Activated T-cell treated with anti-CD3 and anti-CD28 coated beads, Interleukin-2, amount 50 U/mL, for 24 hours (primary cell): Measurements from ENCODE around the gene CAMK1D.
"Not testable (repeated sequence)": the region's sequence is repeated elsewhere in the genome, so short reads cannot be mapped to it uniquely, and the experiment has no call there.

Experiments used
- DNase-seq: peaks from one replicate; pipeline ENCODE4 v3.0.0-alpha.2; 2020
- H3K27ac Mint-ChIP-seq: 2 replicates; pipeline ENCODE4 v1.8.0; 2020; ENCODE audit warnings: mild to moderate bottlenecking, mixed read lengths
- H3K27me3 Mint-ChIP-seq: 2 replicates; pipeline ENCODE4 v1.8.0; 2020; ENCODE audit warnings: mixed read lengths
- H3K36me3 Mint-ChIP-seq: 2 replicates; pipeline ENCODE4 v1.8.0; 2020; ENCODE audit warnings: low read depth, mixed read lengths
- H3K4me1 Mint-ChIP-seq: 2 replicates; pipeline ENCODE4 v1.8.0; 2020; ENCODE audit warnings: low read depth, mixed read lengths
- H3K4me3 Mint-ChIP-seq: 2 replicates; pipeline ENCODE4 v1.8.0; 2020; ENCODE audit warnings: mild to moderate bottlenecking, moderate library complexity, mixed read lengths
- H3K9me3 Mint-ChIP-seq: 2 replicates; pipeline ENCODE4 v1.8.0; 2020; ENCODE audit warnings: mixed read lengths

The CAMK1D gene

GRCh38 chr10:12332572-12333379, 16.6 kb upstream of the CAMK1D start:
- Mint-ChIP-seq H3K27ac (peak overlapping the region; percentile 66), H3K9me3 (no peaks in the 10 kb centered on the region), H3K27me3 (no peaks in the 10 kb centered on the region), H3K4me1 (peaks cover 17% of the 10 kb centered on the region), H3K36me3 (no peaks in the 10 kb centered on the region), H3K4me3 (no peak overlapping the region)
- DNase-seq = no peak

GRCh38 chr10:12333380-12334185, 15.8 kb upstream of the CAMK1D start:
- no peaks in the 10 kb centered on the region for H3K9me3 Mint-ChIP-seq
- H3K27me3 Mint-ChIP-seq = no peaks in the 10 kb centered on the region
- no peaks in the 10 kb centered on the region for H3K36me3 Mint-ChIP-seq
- H3K4me1 Mint-ChIP-seq = peaks cover 17% of the 10 kb centered on the region
- H3K4me3 Mint-ChIP-seq = no peak overlapping the region
- peak overlapping the region; percentile 66 for H3K27ac Mint-ChIP-seq
- no peak for DNase-seq

GRCh38 chr10:12334186-12334530, 15.2 kb upstream of the CAMK1D start:
- no peak for DNase-seq
- H3K27me3 Mint-ChIP-seq = no peaks in the 10 kb centered on the region
- H3K4me3 Mint-ChIP-seq = no peak overlapping the region
- peaks cover 17% of the 10 kb centered on the region for H3K4me1 Mint-ChIP-seq
- H3K36me3 Mint-ChIP-seq = no peaks in the 10 kb centered on the region
- peak overlapping the region; percentile 66 for H3K27ac Mint-ChIP-seq
- no peaks in the 10 kb centered on the region for H3K9me3 Mint-ChIP-seq

- not testable (repeated sequence) for H3K27me3 Mint-ChIP-seq, H3K36me3 Mint-ChIP-seq, H3K9me3 Mint-ChIP-seq, H3K27ac Mint-ChIP-seq, DNase-seq, H3K4me3 Mint-ChIP-seq
- H3K4me1 Mint-ChIP-seq = peaks cover 17% of the 10 kb centered on the region
Measured at GRCh38 chr10:12335169-12335568, 14.2 kb upstream of the CAMK1D start.

- no peak overlapping the region for H3K4me3 Mint-ChIP-seq
- no peaks in the 10 kb centered on the region for H3K9me3 Mint-ChIP-seq
- no peaks in the 10 kb centered on the region for H3K27me3 Mint-ChIP-seq
Measured at GRCh38 chr10:12337453-12338372, 11.6 kb upstream of the CAMK1D start.

GRCh38 chr10:12338981-12339380, 10.4 kb upstream of the CAMK1D start:
- Mint-ChIP-seq H3K27me3 (no peaks in the 10 kb centered on the region), H3K9me3 (no peaks in the 10 kb centered on the region), H3K4me3 (no peak overlapping the region), H3K36me3 (no peaks in the 10 kb centered on the region), H3K27ac (no peak overlapping the region), H3K4me1 (peaks cover 8% of the 10 kb centered on the region)
- DNase-seq = no peak

More at GRCh38 chr10:12337453-12338372, 11.6 kb upstream of the CAMK1D start:
- no peak overlapping the region for H3K27ac Mint-ChIP-seq
- peaks cover 19% of the 10 kb centered on the region for H3K4me1 Mint-ChIP-seq
- DNase-seq = no peak
- no peaks in the 10 kb centered on the region for H3K36me3 Mint-ChIP-seq

GRCh38 chr10:12340371-12340770, 9.0 kb upstream of the CAMK1D start:
- H3K36me3 Mint-ChIP-seq = no peaks in the 10 kb centered on the region
- DNase-seq = no peak
- no peaks in the 10 kb centered on the region for H3K27me3 Mint-ChIP-seq
- H3K27ac Mint-ChIP-seq = no peak overlapping the region
- no peak overlapping the region for H3K4me3 Mint-ChIP-seq
- peaks cover 4% of the 10 kb centered on the region for H3K4me1 Mint-ChIP-seq
- no peaks in the 10 kb centered on the region for H3K9me3 Mint-ChIP-seq

- DNase-seq = no peak
- Mint-ChIP-seq H3K27ac (no peak overlapping the region), H3K4me3 (no peak overlapping the region), H3K4me1 (peaks cover 4% of the 10 kb centered on the region), H3K36me3 (no peaks in the 10 kb centered on the region), H3K9me3 (no peaks in the 10 kb centered on the region), H3K27me3 (no peaks in the 10 kb centered on the region)
Measured at GRCh38 chr10:12340937-12341336, 8.4 kb upstream of the CAMK1D start.

GRCh38 chr10:12341526-12341925, 7.8 kb upstream of the CAMK1D start:
- Mint-ChIP-seq H3K36me3 (no peaks in the 10 kb centered on the region), H3K27ac (no peak overlapping the region), H3K9me3 (no peaks in the 10 kb centered on the region), H3K27me3 (no peaks in the 10 kb centered on the region), H3K4me3 (no peak overlapping the region), H3K4me1 (peaks cover 4% of the 10 kb centered on the region)
- DNase-seq = no peak

GRCh38 chr10:12344375-12345110, 4.8 kb upstream of the CAMK1D start:
- Mint-ChIP-seq H3K9me3 (no peaks in the 10 kb centered on the region), H3K4me1 (peaks cover 16% of the 10 kb centered on the region), H3K27me3 (no peaks in the 10 kb centered on the region), H3K4me3 (no peak overlapping the region), H3K27ac (no peak overlapping the region), H3K36me3 (no peaks in the 10 kb centered on the region)
- no peak for DNase-seq

- Mint-ChIP-seq H3K4me1 (peaks cover 28% of the 10 kb centered on the region), H3K27me3 (peaks cover 7% of the 10 kb centered on the region), H3K9me3 (no peaks in the 10 kb centered on the region), H3K36me3 (peaks cover 6% of the 10 kb centered on the region), H3K27ac (no peak overlapping the region), H3K4me3 (no peak overlapping the region)
- DNase-seq = no peak
Measured at GRCh38 chr10:12346707-12347106, 2.6 kb upstream of the CAMK1D start.

GRCh38 chr10:12348294-12348869, 965 bp upstream of the CAMK1D start:
- H3K4me1 Mint-ChIP-seq = peaks cover 37% of the 10 kb centered on the region
- no peak for DNase-seq
- no peaks in the 10 kb centered on the region for H3K9me3 Mint-ChIP-seq
- peak overlapping the region; percentile 92 for H3K27ac Mint-ChIP-seq
- peak overlapping the region; percentile 74 for H3K4me3 Mint-ChIP-seq
- H3K36me3 Mint-ChIP-seq = peaks cover 6% of the 10 kb centered on the region
- H3K27me3 Mint-ChIP-seq = peaks cover 7% of the 10 kb centered on the region

- no peak for DNase-seq
- Mint-ChIP-seq H3K4me1 (peaks cover 46% of the 10 kb centered on the region), H3K9me3 (no peaks in the 10 kb centered on the region), H3K27me3 (peaks cover 7% of the 10 kb centered on the region), H3K36me3 (peaks cover 6% of the 10 kb centered on the region), H3K27ac (peak overlapping the region; percentile 94), H3K4me3 (peak overlapping the region; percentile 92)
Measured at GRCh38 chr10:12349629-12350166, 351 bp downstream of the CAMK1D start.
